ENCODE measurements around the gene GAGE10. TPM values are rescaled to one million over a fixed set of nuclear protein-coding genes. Genes with fewer than 3 reads are reported as not detected.

The GAGE10 gene
- total and polyA plus RNA-seq, 2 of the 8 experiments (the other 6 are each of a cell fraction or from before 2014, with no cell fraction given), result not detected

GRCh38 chrX:49264460-49264859 lies 39.0 kb upstream of the GAGE10 start, which contains the start of gene FOXP3:
FOXP3 (minus strand) TSS chrX:49264710; CDS start chrX:49258505, 6,205 bp downstream.
- Histone ChIP-seq H3K56ac (replicated peaks; ENCODE audit: insufficient read length, low read depth, low read length) (no peak within 1 kb of the TSS), H3K4me3 (ENCODE audit: extremely low read depth in 1 of 4, insufficient read depth in 2 of 4, low read depth in 3 of 4, low read length in 4 of 4) (no peak within 1 kb of the TSS), H4K5ac (ENCODE audit: insufficient read length, low read depth, low read length) (no peak within 1 kb of the TSS), H3K9ac (replicated peaks in 1 of 4; ENCODE audit: extremely low read depth in 1 of 4, low read depth in 3 of 4, low read length in 3 of 4) (no peak within 1 kb of the TSS), H3K27ac (ENCODE audit: low read depth, low read length) (no peak within 1 kb of the TSS), H3K18ac (ENCODE audit: extremely low read depth, low read length) (no peak within 1 kb of the TSS), H2BK12ac (ENCODE audit: low read depth, low read length) (no peak within 1 kb of the TSS), H3K36me3 (ENCODE audit: control insufficient read depth in 2 of 4, insufficient read depth in 4 of 4, low read length in 3 of 4) (no peaks in the 10 kb centered on the region), H3K4me2 (ENCODE audit: insufficient read depth in 1 of 2, low read depth in 2 of 2, low read length in 2 of 2) (no peak within 1 kb of the TSS), H3K23ac (ENCODE audit: insufficient read length) (no peak within 1 kb of the TSS), H2BK5ac (ENCODE audit: low read depth, low read length) (no peak within 1 kb of the TSS), H4K20me1 (replicated peaks in 1 of 2; ENCODE audit: control insufficient read depth in 1 of 2, insufficient read depth in 2 of 2, low read length in 2 of 2) (no peaks in the 10 kb centered on the region), H2AFZ (ENCODE audit: low read length) (no peak within 1 kb of the TSS), H4K91ac (replicated peaks; ENCODE audit: insufficient read length, low read length) (no peak within 1 kb of the TSS), H4K8ac (ENCODE audit: extremely low read depth, insufficient read depth, low read length) (no peak within 1 kb of the TSS), H3K4ac (replicated peaks; ENCODE audit: insufficient read length, low read depth, low read length) (no peak within 1 kb of the TSS), H3K9me3 (ENCODE audit: insufficient read depth in 2 of 2, low read depth in 1 of 2, low read length in 1 of 2) (no peaks in the 10 kb centered on the region), H2BK120ac (replicated peaks; ENCODE audit: low read depth, low read length) (no peak within 1 kb of the TSS), H3K79me1 (ENCODE audit: low read depth, low read length) (no peaks in the 10 kb centered on the region), H3K23me2 (ENCODE audit: low read depth, low read length) (no peaks in the 10 kb centered on the region; the same call in 1 of the 2 replicates), H2BK20ac (ENCODE audit: low read length) (no peak within 1 kb of the TSS), H2BK15ac (ENCODE audit: low read length) (no peak within 1 kb of the TSS), H3K27me3 (replicated peaks in 1 of 4; ENCODE audit: control insufficient read depth in 3 of 4, extremely low read depth in 1 of 4, insufficient read depth in 3 of 4, low read length in 3 of 4) (no peaks in the 10 kb centered on the region), H3K4me1 (replicated peaks in 1 of 4; ENCODE audit: control insufficient read depth in 3 of 4, insufficient read depth in 4 of 4, low read length in 3 of 4) (peaks cover 0 to 5% (median under 1%) of the 10 kb centered on the region in 4 experiments; a peak in 2 of 7 replicates), H2AK5ac (ENCODE audit: low read depth, low read length) (no peak within 1 kb of the TSS), H3K79me2 (ENCODE audit: control insufficient read depth in 1 of 2, insufficient read depth in 2 of 2, low read length in 2 of 2) (no peaks in the 10 kb centered on the region), H3K14ac (ENCODE audit: insufficient read length) (no peak within 1 kb of the TSS)
- TF ChIP-seq SIRT6 (IDR thresholded peaks at IDR 0.05; ENCODE audit: low read length), result no peak
- TF ChIP-seq CREB1 (IDR thresholded peaks at IDR 0.05), result no peak
- TF ChIP-seq GABPA (IDR thresholded peaks at IDR 0.05; ENCODE audit: borderline replicate concordance, insufficient read depth, low read length), result no peak
- TF ChIP-seq HDAC6 (IDR thresholded peaks at IDR 0.05; ENCODE audit: low read depth, low read length), result no peak
- no peak for TF ChIP-seq MAFK (IDR thresholded peaks at IDR 0.05; ENCODE audit: low read depth, low read length)
- no peak for TF ChIP-seq POU5F1 (IDR thresholded peaks at IDR 0.05; ENCODE audit: low read depth, low read length)
- no peak for TF ChIP-seq ATF2 (IDR thresholded peaks at IDR 0.05; ENCODE audit: low read length)
- TF ChIP-seq HDAC2 (IDR thresholded peaks at IDR 0.05; ENCODE audit: borderline replicate concordance in 1 of 2, low read depth in 2 of 2, low read length in 2 of 2), result no peak
- TF ChIP-seq CHD1 (IDR thresholded peaks at IDR 0.05; ENCODE audit: low read depth, low read length), result no peak
- FAIRE-seq, result no peak
- 92% methylated on average over 5 of the region's 11 CpGs; no CpG with 5 or more reads in 1 of the 2 experiments for WGBS, 2 experiments (ENCODE audit: extremely low coverage in 1 of 2, insufficient coverage in 1 of 2, insufficient read length in 1 of 2, insufficient replicate concordance in 2 of 2, low coverage in 1 of 2, low lambda C conversion rate in 2 of 2, missing lambda C conversion rate in 1 of 2)
- no peak for DNase-seq (ENCODE audit: low read depth in 1 of 2, low spot score in 2 of 2)
- ChIA-PET POLR2A (ENCODE audit: partially characterized antibody) (interaction anchor here (0.9 to 1.5 kb wide), 3 partner anchors 9 to 28 kb away, joined by 3 to 6 read pairs (median 4); no protein-coding TSS in a partner anchor), CTCF (ENCODE audit: partially characterized antibody) (interaction anchor here (0.8 kb wide), 1 partner anchor 75 kb away, joined by 3 read pairs; no protein-coding TSS in a partner anchor)

Measured in H1 (cell line).